HepG2 (cell line): ENCODE measurements around the gene HJURP. TPM values are rescaled to one million over a fixed set of nuclear protein-coding genes. Genes with fewer than 3 reads are reported as not detected.

Experiments used
- ATAC-seq: fragments of 200-7000 bp; cut with Tn5 transposase; 3 replicates; pipeline ENCODE4 v1.9.1; 2020; ENCODE audit warnings: mild to moderate bottlenecking, moderate library complexity
- BruUV-seq: library from RNA; stranded (reverse); fragments of 400-500 nt; replicated peaks from 2 replicates; lab custom pipeline; 2021; lab: Mats Ljungman, UMichigan
- CTCF ChIA-PET: fragments of 300-600 bp; formaldehyde crosslinking; extraction: SDS; loops from one replicate; lab custom pipeline; 2021; ENCODE audit warnings: low total read pairs, inconsistent platforms, low intra/inter-chr PET ratio; lab: Yijun Ruan, JAX
- POLR2A ChIA-PET: fragments of 350-600 bp; sonication (Branson Sonifier 250); formaldehyde crosslinking; loops from one replicate; lab custom pipeline; 2020; ENCODE audit warnings: antibody characterized with exemption, inconsistent platforms; lab: Yijun Ruan, JAX
- DNase-seq: peaks from one replicate; pipeline ENCODE4 v3.0.0-alpha.2; 2015; ENCODE audit warnings: low spot score
- FAIRE-seq: peaks from 3 replicates; lab custom pipeline; 2011; peaks lifted over from hg19 to GRCh38; lab: Jason Lieb, UNC
- H2AFZ ChIP-seq: one replicate; pipeline ENCODE4 v1.6.1; 2011; ENCODE audit warnings: low read length, inconsistent platforms
- H3K27ac ChIP-seq: fragments of 300-600 bp; 3 replicates; pipeline ENCODE4 v1.8.0; 2011; ENCODE audit warnings: mixed run types, mild to moderate bottlenecking, mixed read lengths, low read length, inconsistent platforms; ENCODE audit not compliant: insufficient read depth; ENCODE audit errors: extremely low read length
- H3K27me3 ChIP-seq, 2 experiments: fragments of 200-600 bp in 1 of 2; 2 replicates in 1 of 2; 3 replicates in 1 of 2; pipeline versions ENCODE4 v1.6.0 to v1.8.0; 2011; ENCODE audit warnings: low read length in 2 of 2, mild to moderate bottlenecking in 2 of 2, moderate library complexity in 2 of 2, inconsistent platforms in 1 of 2; ENCODE audit not compliant: insufficient read depth in 2 of 2, control insufficient read depth in 1 of 2
- H3K36me3 ChIP-seq, 2 experiments: fragments of 200-600 bp in 1 of 2; replicated peaks in 1 of 2; 2 replicates in 1 of 2; 3 replicates in 1 of 2; pipeline versions ENCODE4 v1.5.1 to v1.8.0; 2011; ENCODE audit warnings: low read length in 2 of 2, inconsistent platforms in 1 of 2; ENCODE audit not compliant: insufficient read depth in 2 of 2, control insufficient read depth in 1 of 2
- H3K4me1 ChIP-seq: 2 replicates; pipeline ENCODE4 v1.5.1; 2012; ENCODE audit warnings: low read length, inconsistent platforms; ENCODE audit not compliant: insufficient read depth
- H3K4me2 ChIP-seq: 2 replicates; pipeline ENCODE4 v1.6.0; 2011; ENCODE audit warnings: low read depth, low read length, inconsistent platforms
- H3K4me3 ChIP-seq, 3 experiments: fragments of 200-600 bp in 1 of 3; sonication (generic), shearing (Covaris generic) in 1 of 3; replicated peaks in 1 of 3; 2 replicates each; pipeline ENCODE4 v1.5.1; 2011 to 2016; ENCODE audit warnings: low read length in 3 of 3, inconsistent platforms in 2 of 3, low read depth in 2 of 3, mild to moderate bottlenecking in 2 of 3, control low read depth in 1 of 3, mixed read lengths in 1 of 3; ENCODE audit not compliant: insufficient read depth in 1 of 3
- H3K79me2 ChIP-seq: one replicate; pipeline ENCODE4 v1.6.1; 2011; ENCODE audit warnings: low read length, inconsistent platforms; ENCODE audit not compliant: insufficient read depth
- H3K9ac ChIP-seq: 2 replicates; pipeline ENCODE4 v1.6.0; 2011; ENCODE audit warnings: mild to moderate bottlenecking, low read depth, low read length, inconsistent platforms; ENCODE audit not compliant: insufficient read depth
- H3K9me3 ChIP-seq: 2 replicates; pipeline ENCODE4 v1.5.1; 2012; ENCODE audit warnings: mild to moderate bottlenecking, low read length
- H4K20me1 ChIP-seq: 2 replicates; pipeline ENCODE4 v1.6.0; 2011; ENCODE audit warnings: inconsistent platforms, mild to moderate bottlenecking, low read length, moderate library complexity; ENCODE audit not compliant: insufficient read depth
- KLF9 ChIP-seq: IDR thresholded peaks from 2 replicates; pipeline ENCODE4 v1.6.1; 2016; ENCODE audit warnings: low read depth
- THYN1 ChIP-seq: sonication (generic); formaldehyde crosslinking; IDR thresholded peaks from 2 replicates; pipeline ENCODE4 v1.8.1; 2023; ENCODE audit warnings: low read depth, mild to moderate bottlenecking, moderate library complexity, missing genetic modification reagents, borderline replicate concordance
- ZFP36L1 ChIP-seq: sonication (generic); formaldehyde crosslinking; IDR thresholded peaks from 2 replicates; pipeline ENCODE4 v1.8.0; 2022; ENCODE audit warnings: mild to moderate bottlenecking, missing genetic modification reagents, moderate library complexity
- ZNF33B ChIP-seq: sonication (generic); formaldehyde crosslinking; IDR thresholded peaks from 2 replicates; pipeline ENCODE4 v1.5.1; 2020; ENCODE audit warnings: mild to moderate bottlenecking, missing genetic modification reagents
- ZNF34 ChIP-seq: sonication (generic); formaldehyde crosslinking; IDR thresholded peaks from 2 replicates; pipeline ENCODE4 v1.4.0; 2020; ENCODE audit warnings: mild to moderate bottlenecking, missing genetic modification reagents, borderline replicate concordance
- ZNF431 ChIP-seq: sonication (generic); formaldehyde crosslinking; IDR thresholded peaks from 2 replicates; pipeline ENCODE4 v1.9.0; 2022; ENCODE audit warnings: missing genetic modification reagents, low read depth, mild to moderate bottlenecking, borderline replicate concordance
- WGBS: methylation state at CpG from one replicate; pipeline ENCODE4 v1.1.6; 2017; ENCODE audit warnings: low lambda C conversion rate; 5-methylcytosine and 5-hydroxymethylcytosine counted together
- in situ Hi-C: cut with HindIII; loops from 2 replicates; pipeline ENCODE4 v1.10.0; 2017; ENCODE audit warnings: low pct_unique_long_range_greater_than_20kb; ENCODE audit not compliant: extremely low pct_ligation_motif_present
- intact Hi-C: fragments of 100-400 bp; cut with micrococcal nuclease; formaldehyde crosslinking; loops from one replicate; pipeline ENCODE4 v1.10.0; 2022; ENCODE audit not compliant: unreplicated experiment
- polyA plus RNA-seq, 8 experiments: library from polyadenylated mRNA; depleted of rRNA in 3 of 8; stranded (reverse) in 7 of 8; unstranded in 1 of 8; fragments of >200 nt; fragmentation: Illumina TruSeq in 4 of 8; extraction: Trizol in 4 of 8; gene quantifications; 2 replicates each; pipeline versions ENCODE4 v1.2.1 to v1.2.3, GENCODE V29; 2011 to 2016; ENCODE audit warnings: low read depth in 4 of 8, missing spikeins in 1 of 8, mixed read lengths in 1 of 8; ENCODE audit not compliant: insufficient read depth in 1 of 8
- total RNA-seq, 5 experiments: library from RNA; depleted of rRNA; stranded (reverse); fragments of >200 nt; fragmentation: Illumina TruSeq; extraction: Trizol; gene quantifications; 2 replicates each; pipeline ENCODE4 v1.2.3, GENCODE V29; 2016; ENCODE audit warnings: low read depth in 1 of 5
- TF ChIP-seq, protein P1 (sequence below): sonication (generic); formaldehyde crosslinking; IDR thresholded peaks from 2 replicates; pipeline ENCODE4 v1.4.0; 2020; ENCODE audit warnings: mild to moderate bottlenecking, missing genetic modification reagents
- TF ChIP-seq, protein P2 (sequence below): IDR thresholded peaks from 2 replicates; pipeline ENCODE4 v1.6.1; 2016; ENCODE audit warnings: missing biosample characterization, missing genetic modification reagents, low read depth
- TF ChIP-seq, protein P3 (sequence below): sonication (generic); formaldehyde crosslinking; IDR thresholded peaks from 2 replicates; pipeline ENCODE4 v1.4.0; 2020; ENCODE audit warnings: missing genetic modification reagents, borderline replicate concordance

The HJURP gene
- total and polyA plus RNA-seq, 2 of the 13 experiments (the other 11 are each of a cell fraction or from before 2014, with no cell fraction given): 36.3 to 43.9 TPM

DNA sequence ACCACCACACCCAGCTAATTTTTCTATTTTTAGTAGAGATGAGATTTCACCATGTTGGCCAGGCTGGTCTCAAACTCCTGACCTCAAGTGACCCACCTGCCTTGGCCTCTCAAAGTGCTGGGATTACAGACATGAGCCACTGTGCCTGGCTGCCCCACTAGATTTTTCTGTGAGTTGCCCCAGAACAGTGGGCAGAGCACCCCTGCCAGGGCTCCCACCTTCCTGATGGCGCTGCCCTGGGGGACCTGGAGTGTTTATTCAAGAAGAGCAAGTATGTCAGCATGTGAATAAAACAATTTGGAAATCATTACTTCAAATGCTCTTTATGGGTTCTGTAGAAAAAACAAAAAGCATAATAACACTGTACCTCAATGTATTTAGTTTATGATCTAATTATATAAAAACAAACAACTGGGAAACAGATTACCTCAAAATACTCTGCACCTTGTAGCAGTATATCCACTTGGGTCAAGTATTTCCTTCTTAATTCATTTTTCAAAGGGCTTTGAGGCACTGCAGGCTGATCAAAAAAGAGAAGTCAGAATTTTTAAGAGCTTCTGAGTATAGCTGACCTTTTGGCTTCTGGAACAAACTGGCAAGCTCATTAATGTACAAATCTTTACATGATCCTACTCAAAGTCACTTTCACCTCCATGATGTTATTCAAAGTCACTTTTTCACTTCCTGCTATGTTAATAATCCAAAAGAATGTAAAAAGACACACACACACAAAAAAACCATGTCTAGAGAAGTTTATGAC lies 8.9 kb downstream of the HJURP start:
- Histone ChIP-seq H3K4me2 (no peak overlapping the region), H3K27me3 (no peaks in the 10 kb centered on the region), H4K20me1 (peaks cover 7% of the 10 kb centered on the region; the same call in 1 of the 2 replicates), H2AFZ (no peak overlapping the region), H3K4me1 (peaks cover 2% of the 10 kb centered on the region; the same call in 1 of the 2 replicates), H3K27ac (no peak overlapping the region), H3K9me3 (no peaks in the 10 kb centered on the region), H3K4me3 (no peak overlapping the region), H3K36me3 (peaks cover 65 to 98% of the 10 kb centered on the region in 2 experiments), H3K79me2 (peaks cover 12% of the 10 kb centered on the region), H3K9ac (no peak overlapping the region)
- BruUV-seq: no TSS peak
- ChIA-PET POLR2A (no interaction called here), CTCF (no interaction called here)
- FAIRE-seq: no peak
- WGBS: 100% methylated on average over 1 of the region's 1 CpG
- TF ChIP-seq ZNF33B (CRISPR knock-in tag) (no peak), KLF9 (no peak), ZFP36L1 (CRISPR knock-in tag) (no peak), ZNF34 (CRISPR knock-in tag) (no peak), THYN1 (no peak), ZNF431 (CRISPR knock-in tag) (no peak)
- TF ChIP-seq, protein P1, sequence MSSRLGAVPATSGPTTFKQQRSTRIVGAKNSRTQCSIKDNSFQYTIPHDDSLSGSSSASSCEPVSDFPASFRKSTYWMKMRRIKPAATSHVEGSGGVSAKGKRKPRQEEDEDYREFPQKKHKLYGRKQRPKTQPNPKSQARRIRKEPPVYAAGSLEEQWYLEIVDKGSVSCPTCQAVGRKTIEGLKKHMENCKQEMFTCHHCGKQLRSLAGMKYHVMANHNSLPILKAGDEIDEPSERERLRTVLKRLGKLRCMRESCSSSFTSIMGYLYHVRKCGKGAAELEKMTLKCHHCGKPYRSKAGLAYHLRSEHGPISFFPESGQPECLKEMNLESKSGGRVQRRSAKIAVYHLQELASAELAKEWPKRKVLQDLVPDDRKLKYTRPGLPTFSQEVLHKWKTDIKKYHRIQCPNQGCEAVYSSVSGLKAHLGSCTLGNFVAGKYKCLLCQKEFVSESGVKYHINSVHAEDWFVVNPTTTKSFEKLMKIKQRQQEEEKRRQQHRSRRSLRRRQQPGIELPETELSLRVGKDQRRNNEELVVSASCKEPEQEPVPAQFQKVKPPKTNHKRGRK (CRISPR knock-in tag): no peak
- TF ChIP-seq, protein P2, sequence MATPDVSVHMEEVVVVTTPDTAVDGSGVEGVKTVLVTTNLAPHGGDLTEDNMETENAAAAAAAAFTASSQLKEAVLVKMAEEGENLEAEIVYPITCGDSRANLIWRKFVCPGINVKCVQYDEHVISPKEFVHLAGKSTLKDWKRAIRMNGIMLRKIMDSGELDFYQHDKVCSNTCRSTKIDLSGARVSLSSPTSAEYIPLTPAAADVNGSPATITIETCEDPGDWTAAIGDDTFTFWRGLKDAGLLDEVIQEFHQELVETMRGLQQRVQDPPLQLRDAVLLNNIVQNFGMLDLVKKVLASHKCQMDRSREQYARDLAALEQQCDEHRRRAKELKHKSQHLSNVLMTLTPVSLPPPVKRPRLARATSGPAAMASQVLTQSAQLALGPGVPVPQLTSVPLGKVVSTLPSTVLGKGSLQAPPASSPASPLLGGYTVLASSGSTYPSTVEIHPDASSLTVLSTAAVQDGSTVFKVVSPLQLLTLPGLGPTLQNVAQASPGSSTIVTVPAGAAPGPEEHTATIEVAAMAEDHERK (CRISPR knock-in tag): no peak
- TF ChIP-seq, protein P3, sequence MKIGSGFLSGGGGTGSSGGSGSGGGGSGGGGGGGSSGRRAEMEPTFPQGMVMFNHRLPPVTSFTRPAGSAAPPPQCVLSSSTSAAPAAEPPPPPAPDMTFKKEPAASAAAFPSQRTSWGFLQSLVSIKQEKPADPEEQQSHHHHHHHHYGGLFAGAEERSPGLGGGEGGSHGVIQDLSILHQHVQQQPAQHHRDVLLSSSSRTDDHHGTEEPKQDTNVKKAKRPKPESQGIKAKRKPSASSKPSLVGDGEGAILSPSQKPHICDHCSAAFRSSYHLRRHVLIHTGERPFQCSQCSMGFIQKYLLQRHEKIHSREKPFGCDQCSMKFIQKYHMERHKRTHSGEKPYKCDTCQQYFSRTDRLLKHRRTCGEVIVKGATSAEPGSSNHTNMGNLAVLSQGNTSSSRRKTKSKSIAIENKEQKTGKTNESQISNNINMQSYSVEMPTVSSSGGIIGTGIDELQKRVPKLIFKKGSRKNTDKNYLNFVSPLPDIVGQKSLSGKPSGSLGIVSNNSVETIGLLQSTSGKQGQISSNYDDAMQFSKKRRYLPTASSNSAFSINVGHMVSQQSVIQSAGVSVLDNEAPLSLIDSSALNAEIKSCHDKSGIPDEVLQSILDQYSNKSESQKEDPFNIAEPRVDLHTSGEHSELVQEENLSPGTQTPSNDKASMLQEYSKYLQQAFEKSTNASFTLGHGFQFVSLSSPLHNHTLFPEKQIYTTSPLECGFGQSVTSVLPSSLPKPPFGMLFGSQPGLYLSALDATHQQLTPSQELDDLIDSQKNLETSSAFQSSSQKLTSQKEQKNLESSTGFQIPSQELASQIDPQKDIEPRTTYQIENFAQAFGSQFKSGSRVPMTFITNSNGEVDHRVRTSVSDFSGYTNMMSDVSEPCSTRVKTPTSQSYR (CRISPR knock-in tag): no peak
- in situ Hi-C loops (loop anchor here (25.0 kb wide), 1 partner anchor 533 kb away; the partner anchor contains the start of gene SAG), intact Hi-C loops (no loop called here)
- DNase-seq: no peak
- no peak for ATAC-seq
